OCI-LY1 (cell line): Measurements from ENCODE around the gene TSC22D4.
"Not testable (repeated sequence)": the region's sequence is repeated elsewhere in the genome, so short reads cannot be mapped to it uniquely, and the experiment has no call there.

Experiments
- H2AFZ ChIP-seq: fragments of 200-600 bp; sonication (generic), shearing (Covaris generic); 2 replicates; pipeline ENCODE4 v1.6.0; 2014; ENCODE audit warnings: antibody characterized with exemption, mild to moderate bottlenecking, low read length
- H3F3A ChIP-seq: fragments of 200-600 bp; sonication (generic), shearing (Covaris generic); 2 replicates; pipeline ENCODE4 v1.6.0; 2014; ENCODE audit warnings: mild to moderate bottlenecking, antibody characterized with exemption, low read length, moderate library complexity; ENCODE audit not compliant: insufficient read depth
- H3K27ac ChIP-seq: fragments of 200-600 bp; sonication (generic); 2 replicates; pipeline ENCODE4 v1.5.1; 2014; ENCODE audit warnings: low read length, mixed run types, mild to moderate bottlenecking, low read depth; ENCODE audit not compliant: poor library complexity, severe bottlenecking
- H3K27me3 ChIP-seq: fragments of 200-600 bp; sonication (generic); 2 replicates; pipeline ENCODE4 v1.6.0; 2014; ENCODE audit warnings: antibody characterized with exemption, mild to moderate bottlenecking, low read length, moderate library complexity; ENCODE audit not compliant: insufficient read depth
- H3K36me3 ChIP-seq: fragments of 200-600 bp; sonication (generic); 2 replicates; pipeline ENCODE4 v1.6.1; 2014; ENCODE audit warnings: mild to moderate bottlenecking, antibody characterized with exemption, low read length, moderate library complexity, mixed read lengths; ENCODE audit not compliant: insufficient read depth
- H3K4me1 ChIP-seq: fragments of 200-600 bp; sonication (generic); 2 replicates; pipeline ENCODE4 v1.5.1; 2014; ENCODE audit warnings: mild to moderate bottlenecking, low read length, moderate library complexity; ENCODE audit not compliant: insufficient read depth, severe bottlenecking
- H3K4me2 ChIP-seq: fragments of 200-600 bp; sonication (generic), shearing (Covaris generic); 2 replicates; pipeline ENCODE4 v1.6.1; 2014; ENCODE audit warnings: low read length
- H3K4me3 ChIP-seq: fragments of 200-600 bp; sonication (generic); 2 replicates; pipeline ENCODE4 v1.5.1; 2014; ENCODE audit warnings: low read length, low read depth, mild to moderate bottlenecking, mixed read lengths; ENCODE audit not compliant: poor library complexity, severe bottlenecking
- H3K79me2 ChIP-seq: fragments of 200-600 bp; shearing (Covaris generic); 2 replicates; pipeline ENCODE4 v1.6.1; 2016; ENCODE audit warnings: mixed run types, low read length, mixed read lengths; ENCODE audit not compliant: insufficient read depth
- H3K9ac ChIP-seq: fragments of 200-600 bp; sonication (generic), shearing (Covaris generic); 2 replicates; pipeline ENCODE4 v1.6.1; 2014; ENCODE audit warnings: mild to moderate bottlenecking, low read length, mixed read lengths
- H3K9me2 ChIP-seq: fragments of 200-600 bp; sonication (generic), shearing (Covaris generic); 2 replicates; pipeline ENCODE4 v1.6.1; 2014; ENCODE audit warnings: low read depth, mild to moderate bottlenecking, low read length, mixed read lengths
- H3K9me3 ChIP-seq: fragments of 200-600 bp; shearing (Covaris generic); 2 replicates; pipeline ENCODE4 v1.6.1; 2014; ENCODE audit warnings: low read length, mixed read lengths
- H4K20me1 ChIP-seq: fragments of 200-600 bp; sonication (generic), shearing (Covaris generic); 2 replicates; pipeline ENCODE4 v1.6.0; 2016; ENCODE audit warnings: mild to moderate bottlenecking, low read length; ENCODE audit not compliant: insufficient read depth
- EZH2 ChIP-seq: fragments of 200-600 bp; sonication (generic), shearing (Covaris generic); IDR thresholded peaks from 2 replicates; pipeline ENCODE4 v1.8.0; 2017; ENCODE audit warnings: borderline replicate concordance, mixed run types, mild to moderate bottlenecking, antibody characterized with exemption, low read length, moderate library complexity, mixed read lengths
- TF ChIP-seq, protein P1 (sequence below): fragments of 200-600 bp; sonication (generic), shearing (Covaris generic); IDR thresholded peaks from 2 replicates; pipeline ENCODE4 v1.5.1; 2017; ENCODE audit warnings: mild to moderate bottlenecking, antibody characterized with exemption, low read length, moderate library complexity, mixed read lengths

TSC22D4 gene

GRCh38 chr7:100456562-100456961, 22.5 kb downstream of the TSC22D4 start:
- no peak overlapping the region for H2AFZ ChIP-seq
- no peaks in the 10 kb centered on the region for H3K79me2 ChIP-seq
- H3K36me3 ChIP-seq, result no peaks in the 10 kb centered on the region
- peaks cover 3% of the 10 kb centered on the region; the same call in 1 of the 2 replicates for H3K27me3 ChIP-seq
- H4K20me1 ChIP-seq, result no peaks in the 10 kb centered on the region
- H3K9ac ChIP-seq, result no peak overlapping the region
- no peak overlapping the region for H3K4me3 ChIP-seq
- no peaks in the 10 kb centered on the region for H3K4me1 ChIP-seq
- TF ChIP-seq, protein P1, sequence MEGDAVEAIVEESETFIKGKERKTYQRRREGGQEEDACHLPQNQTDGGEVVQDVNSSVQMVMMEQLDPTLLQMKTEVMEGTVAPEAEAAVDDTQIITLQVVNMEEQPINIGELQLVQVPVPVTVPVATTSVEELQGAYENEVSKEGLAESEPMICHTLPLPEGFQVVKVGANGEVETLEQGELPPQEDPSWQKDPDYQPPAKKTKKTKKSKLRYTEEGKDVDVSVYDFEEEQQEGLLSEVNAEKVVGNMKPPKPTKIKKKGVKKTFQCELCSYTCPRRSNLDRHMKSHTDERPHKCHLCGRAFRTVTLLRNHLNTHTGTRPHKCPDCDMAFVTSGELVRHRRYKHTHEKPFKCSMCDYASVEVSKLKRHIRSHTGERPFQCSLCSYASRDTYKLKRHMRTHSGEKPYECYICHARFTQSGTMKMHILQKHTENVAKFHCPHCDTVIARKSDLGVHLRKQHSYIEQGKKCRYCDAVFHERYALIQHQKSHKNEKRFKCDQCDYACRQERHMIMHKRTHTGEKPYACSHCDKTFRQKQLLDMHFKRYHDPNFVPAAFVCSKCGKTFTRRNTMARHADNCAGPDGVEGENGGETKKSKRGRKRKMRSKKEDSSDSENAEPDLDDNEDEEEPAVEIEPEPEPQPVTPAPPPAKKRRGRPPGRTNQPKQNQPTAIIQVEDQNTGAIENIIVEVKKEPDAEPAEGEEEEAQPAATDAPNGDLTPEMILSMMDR, result peak; percentile 18; the same call in 1 of the 2 replicates
- TF ChIP-seq EZH2, result no peak
- no peaks in the 10 kb centered on the region for H3K9me2 ChIP-seq
- H3K4me2 ChIP-seq, result no peak overlapping the region
- no peak overlapping the region for H3K27ac ChIP-seq
- H3K9me3 ChIP-seq, result no peaks in the 10 kb centered on the region
- H3F3A ChIP-seq, result no peaks in the 10 kb centered on the region

- H3F3A ChIP-seq, result no peaks in the 10 kb centered on the region
- H3K36me3 ChIP-seq, result no peaks in the 10 kb centered on the region
- H3K79me2 ChIP-seq, result no peaks in the 10 kb centered on the region
- H3K4me2 ChIP-seq, result no peak overlapping the region
- peaks cover 3% of the 10 kb centered on the region; the same call in 1 of the 2 replicates for H3K27me3 ChIP-seq
- no peaks in the 10 kb centered on the region for H3K9me2 ChIP-seq
- no peak overlapping the region for H2AFZ ChIP-seq
- no peak overlapping the region for H3K4me3 ChIP-seq
- no peak for TF ChIP-seq EZH2
- TF ChIP-seq, protein P1, result no peak
- peaks cover 5% of the 10 kb centered on the region for H3K4me1 ChIP-seq
- H4K20me1 ChIP-seq, result no peaks in the 10 kb centered on the region
- no peak overlapping the region for H3K9ac ChIP-seq
- H3K27ac ChIP-seq, result no peak overlapping the region
- no peaks in the 10 kb centered on the region for H3K9me3 ChIP-seq
Observed at GRCh38 chr7:100455206-100455605, 23.8 kb downstream of the TSC22D4 start.

- not testable (repeated sequence) for H3F3A ChIP-seq, H3K9me3 ChIP-seq, H3K9ac ChIP-seq, H3K27me3 ChIP-seq, H3K27ac ChIP-seq, H3K4me3 ChIP-seq, H3K9me2 ChIP-seq, H3K36me3 ChIP-seq, H2AFZ ChIP-seq, H3K4me2 ChIP-seq, H3K79me2 ChIP-seq, H4K20me1 ChIP-seq
- peaks cover 12% of the 10 kb centered on the region for H3K4me1 ChIP-seq
Observed at GRCh38 chr7:100453854-100454253, 25.2 kb downstream of the TSC22D4 start.

GRCh38 chr7:100452513-100452912, 26.5 kb downstream of the TSC22D4 start:
- Histone ChIP-seq H3K4me3 (no peak overlapping the region), H3K27ac (no peak overlapping the region)

More at GRCh38 chr7:100452513-100452912, 26.5 kb downstream of the TSC22D4 start:
- H3K9me3 ChIP-seq, result no peaks in the 10 kb centered on the region
- H3K4me1 ChIP-seq, result peaks cover 12% of the 10 kb centered on the region
- H2AFZ ChIP-seq, result no peak overlapping the region
- no peaks in the 10 kb centered on the region for H4K20me1 ChIP-seq
- H3K79me2 ChIP-seq, result no peaks in the 10 kb centered on the region
- no peak overlapping the region for H3K9ac ChIP-seq
- H3K4me2 ChIP-seq, result no peak overlapping the region
- TF ChIP-seq, protein P1, result no peak
- TF ChIP-seq EZH2, result no peak
- no peaks in the 10 kb centered on the region for H3K9me2 ChIP-seq
- H3F3A ChIP-seq, result no peaks in the 10 kb centered on the region
- peaks cover 3% of the 10 kb centered on the region; the same call in 1 of the 2 replicates for H3K27me3 ChIP-seq
- H3K36me3 ChIP-seq, result no peaks in the 10 kb centered on the region
